Stimulated activated naive CD8-positive, alpha-beta T cell treated with anti-CD3 and anti-CD28 coated beads, Interleukin-15, Interleukin-2, amounts not matched to agents 100 ng/mL and 50 ng/mL, for 24 hours (primary cell): ENCODE data around the gene CCDC85A.

Experiments used
- H3K27ac Mint-ChIP-seq: one replicate; pipeline ENCODE4 v1.8.0; 2021; ENCODE audit warnings: mild to moderate bottlenecking, mixed read lengths
- H3K27me3 Mint-ChIP-seq: one replicate; pipeline ENCODE4 v1.8.0; 2021; ENCODE audit warnings: mixed read lengths
- H3K36me3 Mint-ChIP-seq: one replicate; pipeline ENCODE4 v1.8.0; 2021; ENCODE audit warnings: low read depth, mixed read lengths
- H3K4me1 Mint-ChIP-seq: one replicate; pipeline ENCODE4 v1.8.0; 2021; ENCODE audit warnings: low read depth, mixed read lengths
- H3K4me3 Mint-ChIP-seq: one replicate; pipeline ENCODE4 v1.8.0; 2021; ENCODE audit warnings: mild to moderate bottlenecking, mixed read lengths
- H3K9me3 Mint-ChIP-seq: one replicate; pipeline ENCODE4 v1.8.0; 2021; ENCODE audit warnings: mixed read lengths

CCDC85A gene

GRCh38 chr2:56375251-56375650 lies 191.5 kb downstream of the CCDC85A start:
- no peaks in the 10 kb centered on the region for H3K9me3 Mint-ChIP-seq
- H3K36me3 Mint-ChIP-seq: no peaks in the 10 kb centered on the region
- H3K27ac Mint-ChIP-seq: no peak overlapping the region
- H3K4me1 Mint-ChIP-seq: no peaks in the 10 kb centered on the region
- H3K27me3 Mint-ChIP-seq: no peaks in the 10 kb centered on the region
- no peak overlapping the region for H3K4me3 Mint-ChIP-seq

- no peak overlapping the region for H3K27ac Mint-ChIP-seq
- no peaks in the 10 kb centered on the region for H3K9me3 Mint-ChIP-seq
- no peaks in the 10 kb centered on the region for H3K36me3 Mint-ChIP-seq
- no peaks in the 10 kb centered on the region for H3K4me1 Mint-ChIP-seq
- H3K27me3 Mint-ChIP-seq: no peaks in the 10 kb centered on the region
- H3K4me3 Mint-ChIP-seq: no peak overlapping the region
Observed at GRCh38 chr2:56376699-56377665, 193.2 kb downstream of the CCDC85A start.

GRCh38 chr2:56379066-56379465 lies 195.3 kb downstream of the CCDC85A start:
- H3K27ac Mint-ChIP-seq: no peak overlapping the region
- no peaks in the 10 kb centered on the region for H3K4me1 Mint-ChIP-seq
- H3K9me3 Mint-ChIP-seq: peaks cover 1% of the 10 kb centered on the region
- no peak overlapping the region for H3K4me3 Mint-ChIP-seq
- no peaks in the 10 kb centered on the region for H3K36me3 Mint-ChIP-seq
- H3K27me3 Mint-ChIP-seq: no peaks in the 10 kb centered on the region

GRCh38 chr2:56380861-56381260 lies 197.1 kb downstream of the CCDC85A start:
- H3K9me3 Mint-ChIP-seq: peaks cover 4% of the 10 kb centered on the region
- H3K4me1 Mint-ChIP-seq: no peaks in the 10 kb centered on the region
- H3K27me3 Mint-ChIP-seq: no peaks in the 10 kb centered on the region
- no peak overlapping the region for H3K4me3 Mint-ChIP-seq
- H3K27ac Mint-ChIP-seq: no peak overlapping the region
- H3K36me3 Mint-ChIP-seq: no peaks in the 10 kb centered on the region

GRCh38 chr2:56382466-56382865 lies 198.7 kb downstream of the CCDC85A start:
- Mint-ChIP-seq H3K27ac (no peak overlapping the region), H3K4me3 (no peak overlapping the region), H3K36me3 (no peaks in the 10 kb centered on the region), H3K4me1 (no peaks in the 10 kb centered on the region), H3K9me3 (peaks cover 4% of the 10 kb centered on the region), H3K27me3 (no peaks in the 10 kb centered on the region)

GRCh38 chr2:56386657-56387056 lies 202.9 kb downstream of the CCDC85A start:
- no peaks in the 10 kb centered on the region for H3K27me3 Mint-ChIP-seq
- no peaks in the 10 kb centered on the region for H3K4me1 Mint-ChIP-seq
- H3K9me3 Mint-ChIP-seq: peaks cover 4% of the 10 kb centered on the region

GRCh38 chr2:56390644-56391043 lies 206.9 kb downstream of the CCDC85A start:
- H3K9me3 Mint-ChIP-seq: no peaks in the 10 kb centered on the region
- H3K36me3 Mint-ChIP-seq: no peaks in the 10 kb centered on the region
- no peaks in the 10 kb centered on the region for H3K4me1 Mint-ChIP-seq
- H3K27ac Mint-ChIP-seq: no peak overlapping the region
- H3K27me3 Mint-ChIP-seq: no peaks in the 10 kb centered on the region
- no peak overlapping the region for H3K4me3 Mint-ChIP-seq

More at GRCh38 chr2:56386657-56387056, 202.9 kb downstream of the CCDC85A start:
- Mint-ChIP-seq H3K27ac (no peak overlapping the region), H3K36me3 (no peaks in the 10 kb centered on the region), H3K4me3 (no peak overlapping the region)

- Mint-ChIP-seq H3K4me3 (no peak overlapping the region), H3K9me3 (peaks cover 6% of the 10 kb centered on the region)
Observed at GRCh38 chr2:56410140-56410539, 226.3 kb downstream of the CCDC85A start.

GRCh38 chr2:56416500-56417176 lies 232.8 kb downstream of the CCDC85A start:
- no peak overlapping the region for H3K4me3 Mint-ChIP-seq
- H3K4me1 Mint-ChIP-seq: no peaks in the 10 kb centered on the region
- H3K27me3 Mint-ChIP-seq: no peaks in the 10 kb centered on the region
- H3K36me3 Mint-ChIP-seq: no peaks in the 10 kb centered on the region
- no peak overlapping the region for H3K27ac Mint-ChIP-seq
- H3K9me3 Mint-ChIP-seq: peaks cover 14% of the 10 kb centered on the region

More at GRCh38 chr2:56410140-56410539, 226.3 kb downstream of the CCDC85A start:
- no peaks in the 10 kb centered on the region for H3K4me1 Mint-ChIP-seq
- H3K27ac Mint-ChIP-seq: no peak overlapping the region
- no peaks in the 10 kb centered on the region for H3K36me3 Mint-ChIP-seq
- H3K27me3 Mint-ChIP-seq: no peaks in the 10 kb centered on the region
